ENCODE measurements around the gene HOXA11.
A peak's percentile ranks its signal among the peaks of the same experiment; 100 is the strongest.

HOXA11 gene

DNA sequence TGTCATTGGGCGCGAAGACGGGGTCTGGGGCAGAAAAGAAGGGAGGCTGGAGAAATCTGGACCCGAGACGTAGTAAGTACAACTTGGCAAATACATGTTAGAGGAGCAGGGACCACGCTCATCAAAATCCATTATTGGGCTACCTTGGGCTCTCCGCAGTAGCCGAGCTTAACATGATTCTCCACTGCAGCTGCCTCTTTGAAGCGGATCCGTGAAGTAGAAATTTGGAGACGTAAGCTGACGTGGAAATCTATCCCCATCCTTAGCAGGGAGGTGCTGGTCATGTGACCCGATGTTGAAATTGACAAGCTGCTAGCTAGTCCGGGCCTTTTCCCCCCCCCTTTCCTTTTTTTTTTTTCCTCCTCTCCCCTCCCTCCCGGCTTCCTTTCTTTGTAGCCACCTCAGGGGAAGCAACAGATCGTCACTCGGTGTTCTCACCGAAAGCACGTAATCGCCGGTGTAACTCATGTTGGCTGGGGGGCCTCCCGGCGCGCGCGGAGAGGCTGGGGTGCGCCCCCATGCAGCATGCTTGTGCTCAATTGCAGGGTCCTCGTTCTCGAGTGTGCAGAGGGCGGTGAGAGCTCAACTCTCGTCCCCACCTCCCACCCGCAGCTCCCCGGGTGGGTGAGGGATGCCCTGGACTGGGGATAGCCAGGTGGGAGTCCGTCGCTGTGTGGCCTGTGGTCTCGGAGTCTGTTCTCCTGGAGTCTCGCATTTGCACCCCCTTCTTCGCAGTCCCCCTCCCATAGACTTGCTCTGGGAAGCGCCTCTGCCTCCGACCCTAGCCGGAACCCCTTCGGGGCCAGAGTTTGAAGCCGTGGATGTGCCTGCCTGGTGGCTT lies at the start of gene HOXA11:
TSS of gene HOXA11 (minus strand) at position 220 of the 841 bp plus-strand sequence. CDS start at position 132, 88 bp downstream.
- H3K27ac ChIP-seq (ENCODE audit: low read depth, low read length) = no peak within 1 kb of the TSS
- peaks cover 100% of the 10 kb centered on the region for H3K27me3 ChIP-seq (ENCODE audit: control insufficient read depth, insufficient read depth, low read length)
- H3K9ac ChIP-seq (ENCODE audit: low read length) = peak within 1 kb of the TSS; percentile 54
- no peaks in the 10 kb centered on the region for H3K36me3 ChIP-seq (ENCODE audit: control insufficient read depth, insufficient read depth, low read length)
- peak within 1 kb of the TSS; percentile 43 for H3K4me3 ChIP-seq (ENCODE audit: low read depth, low read length)
- no peaks in the 10 kb centered on the region for H3K9me3 ChIP-seq (ENCODE audit: control insufficient read depth, insufficient read depth, low read depth, low read length)
- peaks cover 44% of the 10 kb centered on the region for H3K4me1 ChIP-seq (ENCODE audit: control insufficient read depth, insufficient read depth, low read length)

DNA sequence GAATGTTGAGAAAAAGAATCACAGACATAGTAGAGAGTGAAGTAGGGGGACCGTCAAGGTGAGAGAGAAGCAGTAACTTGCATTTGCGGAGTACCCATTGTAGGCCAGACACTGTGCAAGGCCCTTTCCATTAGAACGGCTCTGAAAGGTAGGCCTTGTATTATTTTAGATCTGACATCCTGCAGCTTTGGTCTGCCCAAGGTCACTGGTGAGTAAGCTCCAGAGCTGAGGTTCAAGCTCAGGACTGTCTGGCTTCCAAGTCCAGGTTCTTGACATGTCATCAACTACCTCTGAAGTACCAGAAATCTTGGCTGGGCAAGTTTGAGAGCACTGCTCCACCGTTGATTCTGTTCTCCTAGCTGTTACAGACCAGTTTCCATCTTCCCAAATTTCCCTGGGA lies 44.4 kb upstream of the HOXA11 start:
- H3K27ac ChIP-seq (ENCODE audit: low read depth, low read length) = no peak overlapping the region
- peaks cover 10% of the 10 kb centered on the region for H3K4me1 ChIP-seq (ENCODE audit: control insufficient read depth, insufficient read depth, low read length)
- H3K9me3 ChIP-seq (ENCODE audit: control insufficient read depth, insufficient read depth, low read depth, low read length) = no peaks in the 10 kb centered on the region
- no peaks in the 10 kb centered on the region for H3K36me3 ChIP-seq (ENCODE audit: control insufficient read depth, insufficient read depth, low read length)
- H3K27me3 ChIP-seq (ENCODE audit: control insufficient read depth, insufficient read depth, low read length) = peaks cover 88% of the 10 kb centered on the region
- no peak overlapping the region for H3K9ac ChIP-seq (ENCODE audit: low read length)
- no peak overlapping the region for H3K4me3 ChIP-seq (ENCODE audit: low read depth, low read length)

DNA sequence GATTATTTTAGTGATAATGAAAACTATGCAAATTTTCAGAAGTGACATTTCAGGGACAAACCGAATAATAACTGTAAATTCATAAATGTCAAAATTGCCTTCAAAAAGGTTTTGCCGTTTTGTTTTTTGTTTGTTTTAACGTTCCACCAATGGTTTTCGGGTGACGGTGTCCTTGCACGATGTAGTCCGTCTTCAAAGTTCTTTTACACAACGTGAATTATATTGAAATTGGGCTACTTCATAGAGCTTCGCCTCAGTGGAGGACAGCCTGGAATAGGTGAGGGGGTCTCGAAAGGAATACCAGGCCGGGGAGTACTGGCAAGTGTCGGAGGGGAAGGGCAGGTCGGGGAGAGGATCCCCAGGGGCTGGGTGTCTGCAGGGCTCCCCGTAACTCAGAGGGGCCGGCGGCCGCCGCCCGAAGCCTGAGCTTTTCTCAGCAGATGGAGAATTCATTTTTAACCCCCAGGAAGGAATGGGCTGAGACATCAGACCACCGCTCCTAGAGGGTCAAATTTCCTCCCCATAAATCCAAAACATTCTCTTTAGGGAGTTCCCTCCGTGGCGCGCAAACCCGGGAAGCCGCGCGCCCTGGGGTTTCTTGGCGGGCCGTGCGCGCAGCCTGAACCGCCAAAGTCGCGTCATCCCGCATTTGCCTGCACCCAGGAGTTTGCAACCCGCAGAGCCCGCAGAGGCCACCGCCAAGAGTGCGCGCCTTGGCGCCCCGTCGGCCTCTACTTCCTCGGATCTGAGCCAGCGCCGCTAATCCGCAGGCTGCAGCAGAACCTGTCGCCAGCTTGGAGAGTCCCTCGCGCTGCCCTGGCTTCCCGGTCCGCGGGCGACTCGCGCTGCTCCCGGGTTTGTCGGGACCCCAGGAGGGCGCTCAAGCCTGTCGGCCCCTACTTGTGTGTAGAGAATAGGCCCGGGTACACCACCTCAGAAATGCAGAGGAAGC lies 40.2 kb upstream of the HOXA11 start:
- no peaks in the 10 kb centered on the region for H3K36me3 ChIP-seq (ENCODE audit: control insufficient read depth, insufficient read depth, low read length)
- peak overlapping the region; percentile 42 for H3K4me3 ChIP-seq (ENCODE audit: low read depth, low read length)
- H3K4me1 ChIP-seq (ENCODE audit: control insufficient read depth, insufficient read depth, low read length) = peaks cover 10% of the 10 kb centered on the region
- no peak overlapping the region for H3K9ac ChIP-seq (ENCODE audit: low read length)
- H3K27ac ChIP-seq (ENCODE audit: low read depth, low read length) = no peak overlapping the region
- H3K27me3 ChIP-seq (ENCODE audit: control insufficient read depth, insufficient read depth, low read length) = peaks cover 100% of the 10 kb centered on the region
- no peaks in the 10 kb centered on the region for H3K9me3 ChIP-seq (ENCODE audit: control insufficient read depth, insufficient read depth, low read depth, low read length)

DNA sequence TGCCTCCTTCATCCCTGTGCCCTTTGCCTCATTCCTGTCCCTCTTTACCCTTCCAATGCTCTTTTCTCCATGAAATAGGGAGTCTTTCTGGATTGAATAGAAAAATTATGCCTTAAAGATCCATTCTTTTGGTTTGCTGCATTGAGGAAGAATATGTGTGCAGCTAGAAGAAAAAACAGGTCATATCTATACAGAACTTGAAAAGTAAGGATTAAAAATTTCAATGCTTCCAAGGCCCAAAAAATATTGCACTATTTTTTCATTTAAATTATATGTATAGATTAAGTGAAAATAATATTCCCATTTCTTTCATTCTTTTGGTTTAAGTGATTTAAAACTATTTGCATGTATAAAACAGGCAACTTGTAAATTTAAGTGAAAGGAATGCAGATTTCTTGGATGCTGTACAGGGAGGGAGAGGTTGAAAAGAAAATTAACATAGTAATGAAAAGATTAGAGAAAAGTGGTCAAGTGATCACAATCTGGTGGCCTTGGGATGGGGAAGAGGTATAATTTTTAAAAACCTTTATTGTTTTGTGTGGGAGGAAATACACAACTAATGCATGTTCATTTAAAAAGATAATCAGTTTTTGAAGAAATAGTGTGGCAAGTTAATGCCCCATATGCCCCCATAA lies 39.0 kb upstream of the HOXA11 start:
- H3K4me3 ChIP-seq (ENCODE audit: low read depth, low read length) = no peak overlapping the region
- peaks cover 99% of the 10 kb centered on the region for H3K27me3 ChIP-seq (ENCODE audit: control insufficient read depth, insufficient read depth, low read length)
- no peaks in the 10 kb centered on the region for H3K36me3 ChIP-seq (ENCODE audit: control insufficient read depth, insufficient read depth, low read length)
- H3K9ac ChIP-seq (ENCODE audit: low read length) = no peak overlapping the region
- H3K9me3 ChIP-seq (ENCODE audit: control insufficient read depth, insufficient read depth, low read depth, low read length) = no peaks in the 10 kb centered on the region
- H3K4me1 ChIP-seq (ENCODE audit: control insufficient read depth, insufficient read depth, low read length) = peaks cover 10% of the 10 kb centered on the region
- H3K27ac ChIP-seq (ENCODE audit: low read depth, low read length) = no peak overlapping the region

DNA sequence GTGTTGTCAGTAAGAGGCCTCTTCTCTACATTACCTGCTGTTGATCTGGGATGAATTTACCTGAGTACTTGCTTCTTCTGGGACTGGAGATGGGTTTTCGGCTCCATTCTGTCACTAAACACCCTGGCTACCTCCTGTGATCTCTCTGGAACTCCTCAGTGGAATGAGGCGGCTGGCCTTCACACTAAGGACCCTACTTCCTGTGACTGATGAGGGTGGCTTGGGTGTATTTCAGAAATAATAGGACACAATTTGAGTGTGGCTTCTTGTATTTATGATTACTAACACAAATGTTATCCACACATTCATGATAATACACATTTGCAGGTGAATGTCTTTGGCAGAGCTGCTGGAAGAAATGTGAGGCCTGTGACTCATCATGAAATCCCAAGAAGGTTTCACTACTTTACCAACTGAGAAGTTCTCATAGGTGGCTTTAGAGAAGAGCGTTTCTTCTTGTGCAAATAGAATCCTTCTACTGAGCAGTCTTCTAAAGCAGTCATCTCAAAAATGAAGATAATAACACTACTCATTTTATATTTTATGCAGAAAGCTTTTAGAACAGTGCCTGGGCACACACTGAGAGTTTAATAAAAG lies 36.3 kb upstream of the HOXA11 start:
- Histone ChIP-seq H3K4me3 (ENCODE audit: low read depth, low read length) (no peak overlapping the region), H3K27me3 (ENCODE audit: control insufficient read depth, insufficient read depth, low read length) (peaks cover 95% of the 10 kb centered on the region), H3K36me3 (ENCODE audit: control insufficient read depth, insufficient read depth, low read length) (no peaks in the 10 kb centered on the region), H3K9me3 (ENCODE audit: control insufficient read depth, insufficient read depth, low read depth, low read length) (no peaks in the 10 kb centered on the region), H3K27ac (ENCODE audit: low read depth, low read length) (no peak overlapping the region), H3K4me1 (ENCODE audit: control insufficient read depth, insufficient read depth, low read length) (peaks cover 10% of the 10 kb centered on the region), H3K9ac (ENCODE audit: low read length) (no peak overlapping the region)

DNA sequence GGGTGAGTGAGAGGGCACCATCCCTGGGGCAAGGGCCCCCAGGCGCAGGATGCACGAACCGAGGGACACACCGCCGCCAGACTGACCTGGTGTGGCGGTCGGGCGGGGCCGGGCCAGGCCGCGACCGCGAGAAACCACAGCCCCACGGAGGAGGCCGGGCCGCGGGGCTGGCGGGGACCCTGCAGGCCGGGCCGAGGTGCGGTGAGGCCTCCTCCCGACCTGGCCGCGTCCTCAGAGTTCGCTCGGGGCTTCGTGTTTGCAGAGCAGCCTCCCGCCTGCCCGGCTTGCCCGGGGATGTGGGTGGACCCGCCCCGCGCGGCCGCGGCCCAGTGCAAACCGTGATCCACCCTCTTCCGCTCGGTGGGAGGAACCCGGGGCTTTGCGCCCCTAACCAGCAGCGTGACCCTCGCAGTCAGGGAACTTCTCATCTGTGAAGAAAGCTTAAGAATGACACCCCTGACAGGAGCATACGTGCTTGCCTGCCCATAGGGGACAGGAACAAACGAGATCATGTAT lies 35.5 kb upstream of the HOXA11 start:
- H3K36me3 ChIP-seq (ENCODE audit: control insufficient read depth, insufficient read depth, low read length) = no peaks in the 10 kb centered on the region
- no peak overlapping the region for H3K4me3 ChIP-seq (ENCODE audit: low read depth, low read length)
- H3K27me3 ChIP-seq (ENCODE audit: control insufficient read depth, insufficient read depth, low read length) = peaks cover 95% of the 10 kb centered on the region
- H3K27ac ChIP-seq (ENCODE audit: low read depth, low read length) = no peak overlapping the region
- H3K4me1 ChIP-seq (ENCODE audit: control insufficient read depth, insufficient read depth, low read length) = peaks cover 6% of the 10 kb centered on the region
- H3K9ac ChIP-seq (ENCODE audit: low read length) = no peak overlapping the region
- H3K9me3 ChIP-seq (ENCODE audit: control insufficient read depth, insufficient read depth, low read depth, low read length) = no peaks in the 10 kb centered on the region

DNA sequence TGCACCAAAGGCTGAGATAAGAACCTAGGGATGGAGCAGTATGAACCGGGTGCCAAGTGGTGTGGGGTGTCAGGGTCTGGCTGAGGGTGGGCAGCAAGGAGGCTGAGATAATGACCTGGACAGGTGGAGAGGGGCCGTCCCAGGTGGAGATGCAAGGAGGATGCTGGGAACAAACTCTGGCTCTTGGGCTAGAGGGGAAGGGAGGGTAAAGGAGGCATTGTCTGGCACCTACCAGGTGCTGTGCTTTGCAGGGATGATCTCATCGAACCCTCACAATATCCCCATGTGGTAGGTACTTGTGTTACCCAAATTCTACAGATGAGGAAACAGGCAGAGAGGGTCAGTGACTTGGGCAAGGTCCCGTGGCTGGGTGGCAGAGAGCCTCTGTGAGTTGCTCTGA lies 34.8 kb upstream of the HOXA11 start:
- Histone ChIP-seq H3K9ac (ENCODE audit: low read length) (no peak overlapping the region), H3K36me3 (ENCODE audit: control insufficient read depth, insufficient read depth, low read length) (no peaks in the 10 kb centered on the region), H3K27ac (ENCODE audit: low read depth, low read length) (no peak overlapping the region), H3K9me3 (ENCODE audit: control insufficient read depth, insufficient read depth, low read depth, low read length) (no peaks in the 10 kb centered on the region), H3K27me3 (ENCODE audit: control insufficient read depth, insufficient read depth, low read length) (peaks cover 95% of the 10 kb centered on the region), H3K4me1 (ENCODE audit: control insufficient read depth, insufficient read depth, low read length) (peaks cover 4% of the 10 kb centered on the region), H3K4me3 (ENCODE audit: low read depth, low read length) (no peak overlapping the region)

DNA sequence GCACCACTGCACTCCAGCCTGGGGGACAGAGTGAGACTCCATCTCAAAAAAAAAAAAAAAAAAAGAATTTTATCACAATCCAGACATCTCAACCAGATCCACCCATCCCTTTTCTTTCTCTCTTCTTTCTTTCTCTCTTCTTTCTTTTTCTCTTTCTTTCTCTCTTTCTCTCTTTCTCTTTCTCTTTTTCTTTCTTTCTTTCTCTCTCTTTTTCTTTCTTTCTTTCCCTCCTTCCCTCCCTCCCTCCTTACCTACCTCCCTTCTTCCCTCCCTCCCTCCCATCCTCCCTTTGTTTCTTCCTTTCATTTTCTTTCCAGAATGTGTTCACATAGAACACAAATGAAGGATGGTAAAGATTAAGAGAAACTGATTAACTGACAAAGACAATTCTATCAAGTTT lies 32.9 kb upstream of the HOXA11 start:
- H3K9ac ChIP-seq (ENCODE audit: low read length) = no peak overlapping the region
- peaks cover 95% of the 10 kb centered on the region for H3K27me3 ChIP-seq (ENCODE audit: control insufficient read depth, insufficient read depth, low read length)
- H3K36me3 ChIP-seq (ENCODE audit: control insufficient read depth, insufficient read depth, low read length) = no peaks in the 10 kb centered on the region
- H3K4me1 ChIP-seq (ENCODE audit: control insufficient read depth, insufficient read depth, low read length) = peaks cover 23% of the 10 kb centered on the region
- H3K4me3 ChIP-seq (ENCODE audit: low read depth, low read length) = no peak overlapping the region
- no peak overlapping the region for H3K27ac ChIP-seq (ENCODE audit: low read depth, low read length)
- H3K9me3 ChIP-seq (ENCODE audit: control insufficient read depth, insufficient read depth, low read depth, low read length) = no peaks in the 10 kb centered on the region

DNA sequence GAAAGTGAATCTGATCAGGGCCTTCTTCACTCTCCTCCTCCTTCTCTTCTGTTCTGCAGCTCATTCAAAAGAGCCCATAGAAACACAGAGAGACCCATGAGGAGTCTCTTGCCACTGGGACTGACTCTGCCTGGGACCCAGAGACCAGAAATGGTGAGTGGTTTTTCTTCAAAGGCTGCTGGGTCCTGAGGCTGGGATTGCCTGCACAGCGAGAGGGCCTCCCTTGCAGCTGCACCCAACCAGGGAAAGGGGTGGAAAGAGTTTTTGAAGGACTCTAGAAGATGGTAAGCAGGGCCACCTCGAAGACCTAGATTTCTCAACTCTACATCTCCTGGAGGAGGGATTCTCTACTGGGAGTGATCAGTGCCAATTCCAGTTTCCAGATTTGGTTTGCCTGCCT lies 30.3 kb upstream of the HOXA11 start:
- Histone ChIP-seq H3K36me3 (ENCODE audit: control insufficient read depth, insufficient read depth, low read length) (no peaks in the 10 kb centered on the region), H3K27ac (ENCODE audit: low read depth, low read length) (no peak overlapping the region), H3K4me1 (ENCODE audit: control insufficient read depth, insufficient read depth, low read length) (peaks cover 31% of the 10 kb centered on the region), H3K9ac (ENCODE audit: low read length) (no peak overlapping the region), H3K4me3 (ENCODE audit: low read depth, low read length) (no peak overlapping the region), H3K27me3 (ENCODE audit: control insufficient read depth, insufficient read depth, low read length) (peaks cover 95% of the 10 kb centered on the region), H3K9me3 (ENCODE audit: control insufficient read depth, insufficient read depth, low read depth, low read length) (no peaks in the 10 kb centered on the region)

DNA sequence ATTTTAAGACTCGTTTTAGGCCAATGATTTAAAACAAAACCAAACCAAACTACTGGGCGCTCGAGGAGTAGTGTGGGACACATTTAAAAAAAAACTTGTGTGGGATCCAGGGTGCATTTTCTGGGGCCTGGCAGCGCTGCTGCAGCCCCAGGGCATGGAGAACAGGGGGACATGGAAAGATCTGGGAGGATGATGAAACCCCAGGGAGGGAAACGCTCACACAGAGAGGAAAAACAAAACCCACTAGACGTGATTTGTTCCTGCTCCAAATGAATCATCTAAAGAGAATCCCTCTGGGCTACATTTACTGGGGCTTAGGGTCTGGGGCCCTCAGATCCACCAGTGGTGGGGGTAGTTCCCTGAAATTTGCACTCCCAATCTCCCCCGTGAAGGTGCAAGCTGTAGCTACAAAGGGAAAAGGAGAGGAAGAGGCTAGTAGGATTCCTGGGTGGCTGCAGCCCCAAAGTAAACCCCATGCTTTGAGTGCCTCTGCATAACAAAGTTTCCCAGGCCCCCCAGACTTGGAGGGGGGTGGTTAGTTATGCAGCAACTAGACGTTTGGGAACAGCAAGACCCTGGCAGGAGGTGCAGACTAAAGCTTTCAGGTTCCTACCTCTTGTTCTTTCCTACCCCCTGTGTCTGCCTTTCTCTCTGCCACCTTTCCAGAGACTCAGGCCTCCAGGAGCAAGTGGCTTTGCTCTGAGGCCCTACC lies 29.4 kb upstream of the HOXA11 start:
- H3K9me3 ChIP-seq (ENCODE audit: control insufficient read depth, insufficient read depth, low read depth, low read length) = no peaks in the 10 kb centered on the region
- no peaks in the 10 kb centered on the region for H3K36me3 ChIP-seq (ENCODE audit: control insufficient read depth, insufficient read depth, low read length)
- peaks cover 95% of the 10 kb centered on the region for H3K27me3 ChIP-seq (ENCODE audit: control insufficient read depth, insufficient read depth, low read length)
- H3K4me1 ChIP-seq (ENCODE audit: control insufficient read depth, insufficient read depth, low read length) = peaks cover 31% of the 10 kb centered on the region
- H3K4me3 ChIP-seq (ENCODE audit: low read depth, low read length) = 0 out of 2 replicates have a peak overlapping the region, but pooled peaks have one; percentile 47
- H3K27ac ChIP-seq (ENCODE audit: low read depth, low read length) = no peak overlapping the region
- no peak overlapping the region for H3K9ac ChIP-seq (ENCODE audit: low read length)

All from HUES6 (cell line).